ENCODE data around the gene FGF18. TPM values are rescaled to one million over a fixed set of nuclear protein-coding genes. Genes with fewer than 3 reads are reported as not detected.
A peak's percentile ranks its signal among the peaks of the same experiment; 100 is the strongest.

Gene FGF18
- total RNA-seq, 4 donors from 2014 or later, result 1.4 to 3.0 TPM; not detected in 2

DNA sequence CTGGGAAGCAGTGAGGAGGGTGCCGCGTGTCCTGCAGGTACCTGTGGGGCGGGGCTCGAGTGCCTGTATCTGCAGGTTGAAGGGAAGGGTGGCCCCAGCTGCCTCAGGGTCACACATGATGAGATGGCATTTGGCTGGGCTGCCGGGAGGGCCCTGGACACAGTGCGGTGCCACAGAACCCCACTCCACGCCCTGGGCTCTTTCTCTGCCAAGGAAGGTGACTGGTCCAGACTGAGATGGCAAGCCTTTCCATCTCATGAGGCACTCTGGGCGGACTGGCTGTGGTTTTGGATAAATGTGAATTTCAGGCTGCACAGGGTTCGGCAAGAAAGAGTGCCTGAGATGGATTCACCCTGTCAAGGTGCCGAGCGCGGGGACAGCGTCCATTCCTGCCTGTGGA lies 69.4 kb downstream of the FGF18 start:
- TF ChIP-seq POLR2A (IDR thresholded peaks at IDR 0.05), result no peak
- no peak for TF ChIP-seq CTCF (IDR thresholded peaks at IDR 0.05)
- H3K4me3 ChIP-seq, result no peak overlapping the region
- H3K27ac ChIP-seq, result no peak overlapping the region
- intact Hi-C loops (cut with DNase I; ENCODE audit: low total_unique reads), result no loop called here
- H3K27me3 ChIP-seq, result no peaks in the 10 kb centered on the region
- no peaks in the 10 kb centered on the region for H3K9me3 ChIP-seq
- H3K4me1 ChIP-seq, result peaks cover 1 to 3% of the 10 kb centered on the region in 2 donors
- no peak for DNase-seq
- no peaks in the 10 kb centered on the region for H3K36me3 ChIP-seq

GRCh38 chr5:171492781-171493180 lies 73.3 kb downstream of the FGF18 start:
- Histone ChIP-seq H3K36me3 (no peaks in the 10 kb centered on the region), H3K4me3 (no peak overlapping the region), H3K27ac (no peak overlapping the region), H3K4me1 (peaks cover 7 to 8% of the 10 kb centered on the region in 2 donors), H3K9me3 (no peaks in the 10 kb centered on the region), H3K27me3 (no peaks in the 10 kb centered on the region)
- intact Hi-C loops (cut with DNase I; ENCODE audit: low total_unique reads), result no loop called here
- no peak for DNase-seq
- TF ChIP-seq POLR2A (IDR thresholded peaks at IDR 0.05), result no peak
- no peak for TF ChIP-seq CTCF (IDR thresholded peaks at IDR 0.05)

GRCh38 chr5:171493646-171494393 lies 74.4 kb downstream of the FGF18 start:
- intact Hi-C loops (cut with DNase I; ENCODE audit: low total_unique reads), result no loop called here
- Histone ChIP-seq H3K27ac (peak overlapping the region; percentile 90 to 96), H3K4me1 (peaks cover 7 to 8% of the 10 kb centered on the region in 2 donors), H3K9me3 (no peaks in the 10 kb centered on the region), H3K27me3 (no peaks in the 10 kb centered on the region), H3K4me3 (no peak overlapping the region), H3K36me3 (no peaks in the 10 kb centered on the region)
- no peak for TF ChIP-seq CTCF (IDR thresholded peaks at IDR 0.05)
- no peak for TF ChIP-seq POLR2A (IDR thresholded peaks at IDR 0.05)
- DNase-seq, result no peak

GRCh38 chr5:171494452-171495121 lies 75.1 kb downstream of the FGF18 start:
- no peak for TF ChIP-seq POLR2A (IDR thresholded peaks at IDR 0.05)
- TF ChIP-seq CTCF (IDR thresholded peaks at IDR 0.05), result no peak
- Histone ChIP-seq H3K27ac (peak overlapping the region; percentile 90 to 96), H3K36me3 (no peaks in the 10 kb centered on the region), H3K9me3 (no peaks in the 10 kb centered on the region), H3K27me3 (no peaks in the 10 kb centered on the region), H3K4me1 (peaks cover 7 to 8% of the 10 kb centered on the region in 2 donors), H3K4me3 (peak overlapping the region in 1 of 2 donors; percentile 27)
- DNase-seq, result peak; percentile 85 to 89
- intact Hi-C loops (cut with DNase I; ENCODE audit: low total_unique reads), result no loop called here

DNA sequence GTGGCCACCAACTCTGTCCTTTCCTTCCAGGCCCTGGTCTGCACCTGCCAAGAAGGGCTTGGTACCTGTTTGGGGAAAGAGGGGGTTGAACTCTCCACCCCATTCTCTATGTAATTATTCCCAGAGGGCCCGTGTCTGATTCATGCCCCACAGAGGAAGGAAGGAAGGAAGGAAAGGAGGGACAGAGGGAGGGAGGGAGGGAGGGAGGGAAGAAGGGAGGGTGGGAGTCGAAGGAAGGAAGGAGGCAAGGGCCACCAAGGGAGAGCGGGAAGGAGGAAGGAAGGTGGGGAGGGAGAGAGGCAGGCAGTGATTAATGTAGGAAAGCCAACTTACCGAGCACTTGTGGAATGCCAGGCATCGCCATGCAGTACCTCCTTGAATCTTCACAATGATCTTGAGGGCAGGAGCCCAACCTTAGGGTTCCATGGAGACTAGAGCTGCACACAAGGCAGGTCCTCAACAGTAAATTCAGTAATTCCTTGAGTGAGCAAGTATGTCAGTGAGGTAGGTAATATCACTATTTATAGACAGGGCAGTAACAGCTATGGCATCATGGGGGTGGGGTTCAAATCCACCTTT lies 75.8 kb downstream of the FGF18 start:
- Histone ChIP-seq H3K27ac (peak overlapping the region; percentile 90 to 96), H3K9me3 (no peaks in the 10 kb centered on the region), H3K4me3 (no peak overlapping the region), H3K36me3 (no peaks in the 10 kb centered on the region), H3K4me1 (peaks cover 7 to 8% of the 10 kb centered on the region in 2 donors), H3K27me3 (no peaks in the 10 kb centered on the region)
- intact Hi-C loops (cut with DNase I; ENCODE audit: low total_unique reads), result no loop called here
- TF ChIP-seq POLR2A (IDR thresholded peaks at IDR 0.05) (no peak), CTCF (IDR thresholded peaks at IDR 0.05) (no peak)
- peak; percentile 35 to 42 for DNase-seq

Measured in uterus (tissue), 4 donors.